Measurements from ENCODE around the gene LNP1. TPM values are rescaled to one million over a fixed set of nuclear protein-coding genes. Genes with fewer than 3 reads are reported as not detected.
A peak's percentile ranks its signal among the peaks of the same experiment; 100 is the strongest.

The LNP1 gene
- total and polyA plus RNA-seq, 9 of the 15 experiments (the other 6 are each of a cell fraction or from before 2014, with no cell fraction given): 1.9 to 5.2 (median 4.5) TPM

- TF ChIP-seq ZBTB40 (IDR thresholded peaks at IDR 0.05): no peak
- TF ChIP-seq ZBTB40 (CRISPR knock-in tag; IDR thresholded peaks at IDR 0.05): no peak
- TF ChIP-seq ZNF121 (CRISPR knock-in tag; conservative IDR thresholded peaks at IDR 0.05): peak; percentile 63
Observed at GRCh38 chr3:100364421-100364820, 36.9 kb upstream of the LNP1 start (continued).

All from K562 (cell line).